SJSA1 (cell line): ENCODE results near the gene MAP3K7. TPM values are rescaled to one million over a fixed set of nuclear protein-coding genes. Genes with fewer than 3 reads are reported as not detected.
A peak's percentile ranks its signal among the peaks of the same experiment; 100 is the strongest.

Experiments
- DNase-seq, 2 experiments: peaks; one replicate each; pipeline ENCODE4 v3.0.0-alpha.2; 2015 to 2020; ENCODE audit warnings: low spot score in 2 of 2, low read depth in 1 of 2
- H3K27ac ChIP-seq: fragments of 250-450 bp; sonication (Bioruptor Pico); 2 replicates; pipeline ENCODE4 v1.5.1; 2020; ENCODE audit warnings: mild to moderate bottlenecking, moderate library complexity
- H3K27me3 ChIP-seq: fragments of 250-450 bp; sonication (Bioruptor Pico); replicated peaks from 2 replicates; pipeline ENCODE4 v1.5.1; 2020; ENCODE audit warnings: mild to moderate bottlenecking, moderate library complexity
- H3K36me3 ChIP-seq: fragments of 250-450 bp; sonication (Bioruptor Pico); 2 replicates; pipeline ENCODE4 v1.5.1; 2020; ENCODE audit warnings: mild to moderate bottlenecking
- H3K4me1 ChIP-seq: fragments of 250-450 bp; sonication (Bioruptor Pico); replicated peaks from 2 replicates; pipeline ENCODE4 v1.6.1; 2021; ENCODE audit warnings: mild to moderate bottlenecking
- H3K4me3 ChIP-seq: fragments of 250-450 bp; sonication (Bioruptor Pico); 2 replicates; pipeline ENCODE4 v1.5.1; 2020; ENCODE audit warnings: mild to moderate bottlenecking
- H3K9me3 ChIP-seq: fragments of 250-450 bp; sonication (Bioruptor Pico); replicated peaks from 2 replicates; pipeline ENCODE4 v1.5.1; 2020; ENCODE audit warnings: mild to moderate bottlenecking
- total RNA-seq: library from RNA; depleted of rRNA; stranded (reverse); fragments of >200 nt; shearing (Covaris generic); gene quantifications from 2 replicates; pipeline ENCODE4 v1.2.3, GENCODE V29; 2014

The MAP3K7 gene
- total RNA-seq, 1 experiment from 2014 or later: 43.2 TPM

- H3K4me1 ChIP-seq: peaks cover 21% of the 10 kb centered on the region
- no peaks in the 10 kb centered on the region for H3K27me3 ChIP-seq
- H3K9me3 ChIP-seq: no peaks in the 10 kb centered on the region
- H3K4me3 ChIP-seq: no peak overlapping the region
- no peaks in the 10 kb centered on the region for H3K36me3 ChIP-seq
- H3K27ac ChIP-seq: no peak overlapping the region
- DNase-seq: no peak
Observed at GRCh38 chr6:90495216-90495817, 91.6 kb downstream of the MAP3K7 start.

DNA sequence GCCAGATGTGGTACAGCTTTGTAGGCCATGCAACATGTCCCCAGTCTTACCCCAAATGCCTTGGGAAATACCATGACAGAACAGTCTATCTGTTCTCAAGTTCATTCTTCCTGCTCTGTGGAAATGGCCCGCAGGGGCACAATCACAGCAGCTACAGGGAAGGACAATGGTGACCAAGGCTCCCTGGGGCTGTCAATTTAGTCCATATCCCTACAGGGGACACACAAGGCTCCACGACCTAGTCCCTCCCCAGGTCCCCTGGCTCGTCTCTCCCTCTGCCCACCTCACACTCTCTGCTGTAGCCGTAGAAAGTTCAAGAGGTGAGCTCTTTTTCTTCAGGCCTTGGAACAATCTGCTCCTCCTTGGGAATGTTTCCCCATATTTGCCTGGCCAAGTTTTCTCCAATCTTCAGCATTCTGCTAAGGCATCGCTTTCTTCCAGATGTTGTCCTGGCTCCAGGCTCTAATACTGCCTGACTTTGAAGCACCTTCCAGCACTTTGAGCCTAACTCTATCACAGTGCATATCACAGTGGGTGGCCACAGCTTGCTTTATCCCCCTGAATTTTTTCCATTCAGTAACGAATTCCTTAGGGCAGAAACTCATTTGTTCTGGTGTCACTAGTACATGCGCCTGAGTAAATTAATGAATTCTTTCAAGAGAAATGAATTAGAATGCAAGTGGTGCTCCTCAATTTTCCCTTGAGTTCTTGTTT lies 92.6 kb downstream of the MAP3K7 start:
- H3K27ac ChIP-seq: no peak overlapping the region
- peak in 1 of 2 experiments; percentile 44 for DNase-seq
- H3K27me3 ChIP-seq: no peaks in the 10 kb centered on the region
- no peaks in the 10 kb centered on the region for H3K36me3 ChIP-seq
- H3K4me3 ChIP-seq: no peak overlapping the region
- peaks cover 21% of the 10 kb centered on the region for H3K4me1 ChIP-seq
- H3K9me3 ChIP-seq: no peaks in the 10 kb centered on the region

GRCh38 chr6:90493332-90493731 lies 93.5 kb downstream of the MAP3K7 start:
- Histone ChIP-seq H3K27ac (no peak overlapping the region), H3K4me3 (no peak overlapping the region)
- peak in 1 of 2 experiments; percentile 24 for DNase-seq

DNA sequence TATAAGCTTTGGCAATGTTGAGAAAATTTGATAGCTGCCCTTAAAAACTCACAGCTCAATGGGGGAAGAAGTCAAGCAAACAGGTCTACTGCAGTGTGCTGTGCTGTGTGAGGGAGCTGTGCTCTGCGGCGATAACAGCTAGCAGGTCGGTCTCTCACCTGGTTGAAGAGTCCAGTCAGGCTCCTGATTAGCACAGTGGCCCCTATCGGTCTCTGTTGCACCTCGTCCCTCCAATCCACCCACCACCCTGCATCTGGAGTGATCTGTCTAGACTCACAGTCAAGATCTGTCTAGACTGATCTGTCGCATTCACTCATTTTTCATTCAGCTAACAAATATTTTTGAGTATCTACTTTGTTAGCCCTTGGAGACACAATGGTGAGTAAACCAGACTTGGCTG lies 94.1 kb downstream of the MAP3K7 start:
- no peak overlapping the region for H3K27ac ChIP-seq
- no peaks in the 10 kb centered on the region for H3K36me3 ChIP-seq
- no peak overlapping the region for H3K4me3 ChIP-seq
- peaks cover 21% of the 10 kb centered on the region for H3K4me1 ChIP-seq
- H3K9me3 ChIP-seq: no peaks in the 10 kb centered on the region
- H3K27me3 ChIP-seq: no peaks in the 10 kb centered on the region
- DNase-seq: no peak

More at GRCh38 chr6:90493332-90493731, 93.5 kb downstream of the MAP3K7 start:
- Histone ChIP-seq H3K27me3 (no peaks in the 10 kb centered on the region), H3K4me1 (peaks cover 21% of the 10 kb centered on the region), H3K36me3 (no peaks in the 10 kb centered on the region), H3K9me3 (no peaks in the 10 kb centered on the region)

DNA sequence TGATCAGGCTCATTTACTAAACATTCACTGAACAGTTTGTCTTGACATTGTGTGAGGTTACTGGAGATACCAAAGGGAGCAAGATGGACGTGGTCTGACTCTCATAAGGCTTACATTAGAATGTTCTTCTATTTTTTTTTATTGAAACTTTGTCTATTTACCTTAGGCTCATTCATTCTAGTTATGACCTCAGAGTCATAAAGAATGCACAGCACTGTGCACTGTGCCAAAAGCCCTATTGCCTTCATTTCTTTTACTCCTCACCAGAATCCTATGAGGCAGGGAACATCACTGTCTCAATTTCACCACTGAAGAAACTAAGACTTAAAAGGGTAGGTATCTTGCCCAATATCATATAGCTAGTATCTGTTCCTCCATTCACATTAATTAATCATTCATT lies 94.5 kb downstream of the MAP3K7 start:
- no peak overlapping the region for H3K4me3 ChIP-seq
- H3K27me3 ChIP-seq: no peaks in the 10 kb centered on the region
- no peak overlapping the region for H3K27ac ChIP-seq
- no peak for DNase-seq
- peaks cover 21% of the 10 kb centered on the region for H3K4me1 ChIP-seq
- H3K9me3 ChIP-seq: no peaks in the 10 kb centered on the region
- no peaks in the 10 kb centered on the region for H3K36me3 ChIP-seq

DNA sequence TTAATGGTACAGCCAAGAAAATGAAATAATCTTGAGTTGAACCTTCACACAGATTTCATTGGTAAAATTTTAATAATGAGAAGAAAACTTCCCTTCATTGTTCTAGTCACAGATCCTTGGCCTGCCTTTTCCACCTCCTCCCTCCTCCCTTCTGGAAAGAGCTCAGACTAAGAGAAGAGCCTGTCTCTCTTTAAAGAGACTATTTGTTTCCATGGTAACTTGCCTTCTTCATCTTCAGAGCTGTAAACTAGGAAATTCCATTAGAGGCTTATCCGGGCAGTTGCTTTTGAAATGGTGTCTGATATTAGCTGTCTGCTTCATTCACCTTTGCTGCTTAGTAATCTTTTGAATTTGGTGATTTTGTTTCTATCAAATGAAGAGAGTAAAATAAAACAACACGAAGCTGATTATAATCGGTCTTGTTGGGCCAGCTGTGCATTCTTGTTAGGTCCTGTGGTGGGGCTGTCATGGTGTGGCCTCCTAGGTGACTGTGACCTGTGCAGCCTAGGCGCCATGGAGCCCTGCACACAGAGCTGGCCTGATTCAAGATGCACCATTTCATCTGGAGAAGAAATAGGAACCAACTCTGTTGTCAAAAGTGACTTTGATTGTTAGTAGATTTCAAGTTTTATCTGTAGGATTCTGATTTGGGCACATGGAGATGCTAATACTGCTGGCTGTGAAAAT lies 96.7 kb downstream of the MAP3K7 start:
- Histone ChIP-seq H3K27ac (no peak overlapping the region), H3K27me3 (no peaks in the 10 kb centered on the region), H3K4me1 (peaks cover 21% of the 10 kb centered on the region), H3K4me3 (no peak overlapping the region), H3K9me3 (no peaks in the 10 kb centered on the region), H3K36me3 (no peaks in the 10 kb centered on the region)
- no peak for DNase-seq

DNA sequence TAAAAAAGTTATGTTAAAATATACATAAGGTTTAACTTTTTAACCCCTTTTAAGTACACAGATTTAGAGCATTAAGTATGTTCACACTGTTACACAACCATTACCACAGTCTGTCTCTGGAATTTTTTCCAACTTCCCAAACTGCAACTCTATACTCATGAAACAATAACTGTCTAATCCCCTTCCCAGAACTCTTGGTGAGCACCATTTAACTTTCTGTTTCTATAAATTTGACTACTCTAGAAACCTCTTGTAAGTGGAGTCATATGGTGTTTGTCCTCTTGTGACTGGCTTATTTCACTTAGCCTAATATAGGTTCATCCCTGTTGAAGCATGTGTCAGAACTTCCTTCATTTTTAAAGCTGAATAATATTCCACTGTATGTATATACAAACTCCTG lies 98.1 kb downstream of the MAP3K7 start:
- no peaks in the 10 kb centered on the region for H3K9me3 ChIP-seq
- DNase-seq: no peak
- no peak overlapping the region for H3K4me3 ChIP-seq
- no peaks in the 10 kb centered on the region for H3K27me3 ChIP-seq
- peaks cover 11% of the 10 kb centered on the region for H3K4me1 ChIP-seq
- H3K36me3 ChIP-seq: no peaks in the 10 kb centered on the region
- H3K27ac ChIP-seq: no peak overlapping the region

DNA sequence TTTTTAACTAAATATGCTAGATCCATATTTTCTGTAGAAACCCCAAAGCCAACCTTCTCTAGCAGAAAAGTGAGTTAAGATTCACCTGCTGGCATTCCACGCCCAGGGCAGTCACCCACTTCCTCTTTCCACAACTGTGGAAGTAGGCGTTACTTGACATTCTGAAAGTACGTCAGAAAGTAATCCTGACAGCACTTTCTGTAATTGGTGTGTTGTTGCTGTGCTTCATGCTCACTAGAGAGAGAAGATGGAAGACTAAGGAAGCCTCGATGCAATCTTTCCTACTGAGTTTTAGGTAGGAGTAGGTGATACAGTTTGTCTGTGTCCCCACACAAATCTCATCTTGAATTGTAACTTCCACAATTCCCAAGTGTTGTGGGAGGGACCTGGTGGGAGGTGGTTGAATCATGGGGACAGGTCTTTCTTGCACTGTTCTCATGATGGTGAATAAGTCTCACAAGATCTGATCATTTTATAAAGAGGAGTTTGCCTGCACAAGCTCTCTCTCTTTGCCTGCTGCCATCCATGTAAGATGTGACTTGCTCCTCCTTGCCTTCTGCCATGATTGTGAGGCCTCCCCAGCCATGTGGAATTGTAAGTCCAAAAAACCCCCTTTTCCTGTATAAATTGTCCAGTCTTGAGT lies 101.1 kb downstream of the MAP3K7 start:
- no peak for DNase-seq
- no peaks in the 10 kb centered on the region for H3K9me3 ChIP-seq
- H3K27ac ChIP-seq: no peak overlapping the region
- no peaks in the 10 kb centered on the region for H3K36me3 ChIP-seq
- H3K4me3 ChIP-seq: no peak overlapping the region
- no peaks in the 10 kb centered on the region for H3K27me3 ChIP-seq
- no peaks in the 10 kb centered on the region for H3K4me1 ChIP-seq

DNA sequence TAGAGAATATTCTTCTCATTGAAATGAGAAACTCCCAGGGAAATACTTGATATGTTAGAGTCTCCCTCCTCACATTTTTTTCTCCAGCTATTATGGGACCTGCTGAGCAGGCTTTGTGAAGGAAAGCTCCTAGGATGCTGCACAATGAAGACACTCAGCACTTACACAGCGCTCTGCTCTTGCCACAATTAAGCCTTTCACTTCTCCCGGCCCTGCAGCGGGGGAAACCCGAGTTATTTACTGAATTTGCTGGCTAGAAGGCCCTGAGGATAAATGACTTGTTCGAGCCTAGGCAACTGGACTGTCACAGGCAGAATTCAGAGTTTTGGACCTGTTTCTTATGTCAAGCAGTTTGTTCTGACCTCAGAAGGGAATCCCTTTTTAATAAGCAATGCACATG lies 102.0 kb downstream of the MAP3K7 start:
- no peak overlapping the region for H3K4me3 ChIP-seq
- H3K9me3 ChIP-seq: no peaks in the 10 kb centered on the region
- H3K27me3 ChIP-seq: no peaks in the 10 kb centered on the region

GRCh38 chr6:90484385-90484784 lies 102.5 kb downstream of the MAP3K7 start:
- DNase-seq: no peak
- Histone ChIP-seq H3K27ac (no peak overlapping the region), H3K4me1 (no peaks in the 10 kb centered on the region), H3K4me3 (no peak overlapping the region), H3K27me3 (no peaks in the 10 kb centered on the region), H3K36me3 (no peaks in the 10 kb centered on the region), H3K9me3 (no peaks in the 10 kb centered on the region)

More for the DNA sequence above, 102.0 kb downstream of the MAP3K7 start:
- no peak for DNase-seq
- H3K4me1 ChIP-seq: no peaks in the 10 kb centered on the region
- H3K36me3 ChIP-seq: no peaks in the 10 kb centered on the region
- no peak overlapping the region for H3K27ac ChIP-seq

DNA sequence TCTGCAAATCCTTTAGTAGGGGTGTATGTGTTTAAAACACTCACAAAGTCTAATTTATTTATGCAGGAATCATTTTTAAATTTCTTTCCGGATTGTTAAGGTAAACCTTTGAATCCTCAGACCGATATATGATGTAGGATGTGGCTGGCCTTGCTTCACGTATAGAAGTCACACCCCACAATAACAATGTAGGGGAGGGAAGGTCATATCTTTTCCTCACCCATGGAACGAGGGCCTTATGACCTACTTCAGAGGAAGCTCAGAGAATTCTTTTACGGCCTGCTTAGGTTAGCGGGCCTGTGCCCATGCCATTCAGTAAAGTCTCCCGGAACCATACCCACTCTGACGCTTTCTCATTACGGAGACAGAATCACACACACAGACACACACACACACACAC lies 102.9 kb downstream of the MAP3K7 start:
- Histone ChIP-seq H3K36me3 (no peaks in the 10 kb centered on the region), H3K9me3 (no peaks in the 10 kb centered on the region), H3K27me3 (no peaks in the 10 kb centered on the region), H3K4me3 (no peak overlapping the region), H3K27ac (no peak overlapping the region), H3K4me1 (peaks cover 3% of the 10 kb centered on the region)
- DNase-seq: no peak

DNA sequence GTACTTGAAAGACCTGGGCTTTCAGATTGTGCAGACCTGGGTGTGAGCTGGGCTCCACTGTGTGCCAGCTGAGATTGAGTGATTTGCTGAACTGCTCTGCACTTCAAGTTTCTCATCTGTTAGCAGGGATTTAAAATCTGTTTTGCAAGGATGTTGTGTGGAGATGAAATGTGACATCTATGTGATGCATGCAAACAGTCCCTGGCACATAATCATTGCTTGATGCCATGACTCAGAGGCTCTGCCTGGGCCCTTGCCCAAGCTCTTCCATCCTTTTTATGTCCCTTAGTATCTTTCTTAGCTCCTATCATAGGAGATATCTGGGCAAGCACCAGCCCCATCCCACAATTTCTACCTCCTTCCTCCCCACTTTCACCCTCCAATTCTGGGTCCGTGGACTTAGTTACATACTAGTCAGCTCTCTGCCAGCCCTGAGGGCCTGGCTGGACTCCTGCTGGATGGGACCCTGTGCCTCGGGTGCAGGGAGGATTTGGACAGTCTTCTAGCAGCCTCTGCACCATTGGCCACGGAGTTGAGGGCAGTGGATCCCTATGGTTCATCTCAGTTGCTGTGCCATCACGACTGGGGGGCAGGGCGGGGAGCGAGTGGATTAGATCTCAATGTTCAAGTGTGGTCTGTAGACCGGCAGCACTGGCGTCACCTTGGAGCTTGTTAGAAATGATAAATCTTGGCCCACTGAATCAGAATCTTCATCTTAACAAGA lies 103.6 kb downstream of the MAP3K7 start:
- Histone ChIP-seq H3K4me3 (no peak overlapping the region), H3K4me1 (peaks cover 7% of the 10 kb centered on the region), H3K9me3 (no peaks in the 10 kb centered on the region), H3K36me3 (no peaks in the 10 kb centered on the region), H3K27ac (no peak overlapping the region), H3K27me3 (no peaks in the 10 kb centered on the region)
- no peak for DNase-seq

GRCh38 chr6:90480666-90481065 lies 106.2 kb downstream of the MAP3K7 start:
- no peak overlapping the region for H3K4me3 ChIP-seq
- no peak overlapping the region for H3K27ac ChIP-seq
- DNase-seq: no peak
- no peaks in the 10 kb centered on the region for H3K27me3 ChIP-seq
- peaks cover 7% of the 10 kb centered on the region for H3K4me1 ChIP-seq
- no peaks in the 10 kb centered on the region for H3K36me3 ChIP-seq
- H3K9me3 ChIP-seq: no peaks in the 10 kb centered on the region
